ENCODE data around the gene RPS6KA6.
"Not testable (repeated sequence)": the region's sequence is repeated elsewhere in the genome, so short reads cannot be mapped to it uniquely, and the experiment has no call there.

Gene RPS6KA6

DNA sequence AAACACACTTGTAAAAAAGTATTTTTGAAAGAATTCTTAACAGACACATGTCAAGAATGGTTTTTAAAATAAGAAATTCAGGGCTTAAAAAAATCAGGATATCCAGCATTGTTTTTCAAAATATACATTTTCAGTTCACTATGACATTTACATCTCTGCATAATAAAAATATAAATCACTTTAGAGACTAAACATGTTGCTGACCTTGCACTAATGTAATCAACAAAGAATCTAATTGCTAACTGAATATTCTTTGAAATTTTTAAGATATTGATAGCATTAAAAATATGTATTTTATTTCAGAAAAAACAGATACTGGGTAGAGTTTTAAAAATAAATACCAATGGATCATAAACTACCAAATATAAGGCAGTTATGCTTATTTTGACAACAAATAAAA lies 26.4 kb downstream of the RPS6KA6 start:
- DNase-seq, result no peak

DNA sequence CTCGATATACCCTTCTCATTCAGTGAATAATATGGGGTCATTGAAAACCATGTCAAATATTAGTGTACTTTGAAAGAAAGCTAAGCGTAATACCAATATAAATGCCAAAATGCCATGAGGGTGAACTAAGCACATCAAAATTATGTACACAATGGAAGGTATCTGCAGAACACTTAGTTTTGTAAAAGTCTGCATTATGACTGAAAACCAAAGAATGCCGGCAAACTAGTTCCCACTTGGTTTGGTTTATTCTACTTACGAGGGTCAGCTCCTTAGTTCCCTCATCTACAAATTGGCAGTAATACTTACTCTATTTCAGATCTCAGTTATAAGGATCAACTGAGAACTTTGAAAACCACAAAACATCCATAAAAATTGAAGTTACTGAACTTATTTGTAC lies 27.3 kb downstream of the RPS6KA6 start:
- no peak for DNase-seq

DNA sequence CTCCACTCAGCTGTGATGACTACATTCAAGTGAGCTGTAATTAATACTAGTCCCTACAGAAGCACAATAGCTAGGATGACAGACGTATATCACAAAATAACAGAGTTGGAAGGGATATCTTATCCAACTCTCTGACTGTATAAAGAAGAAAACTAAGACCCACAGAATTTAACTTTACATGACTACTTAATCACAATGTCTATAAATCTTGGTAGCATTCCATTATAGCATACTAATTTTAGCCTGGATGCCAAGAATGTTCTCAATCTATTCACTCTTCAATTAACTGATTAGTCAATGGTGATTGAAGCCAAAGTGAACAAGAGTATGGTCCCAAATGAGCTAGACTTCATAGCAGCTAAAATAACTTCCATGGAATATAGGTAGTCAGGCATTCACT lies 31.2 kb downstream of the RPS6KA6 start:
- no peak for DNase-seq

DNA sequence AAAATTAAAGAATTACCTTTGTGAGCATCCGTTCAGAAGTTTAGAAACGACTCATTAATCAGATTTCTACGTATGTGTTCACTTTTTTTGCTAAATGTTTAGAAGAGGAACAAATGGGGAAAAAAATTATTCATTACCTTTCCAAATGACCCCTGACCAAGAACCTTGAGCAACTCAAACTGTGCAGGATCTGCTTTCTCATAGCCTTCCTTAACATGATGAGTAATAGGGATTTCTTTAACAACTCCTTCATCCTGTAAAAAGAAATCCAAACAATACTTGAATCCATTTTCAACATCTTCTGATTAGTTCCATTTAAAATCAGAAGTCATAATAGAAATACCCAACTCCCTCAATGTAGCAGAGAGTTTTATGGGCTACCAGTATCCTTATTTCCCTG lies 32.1 kb downstream of the RPS6KA6 start:
- DNase-seq, result no peak

DNA sequence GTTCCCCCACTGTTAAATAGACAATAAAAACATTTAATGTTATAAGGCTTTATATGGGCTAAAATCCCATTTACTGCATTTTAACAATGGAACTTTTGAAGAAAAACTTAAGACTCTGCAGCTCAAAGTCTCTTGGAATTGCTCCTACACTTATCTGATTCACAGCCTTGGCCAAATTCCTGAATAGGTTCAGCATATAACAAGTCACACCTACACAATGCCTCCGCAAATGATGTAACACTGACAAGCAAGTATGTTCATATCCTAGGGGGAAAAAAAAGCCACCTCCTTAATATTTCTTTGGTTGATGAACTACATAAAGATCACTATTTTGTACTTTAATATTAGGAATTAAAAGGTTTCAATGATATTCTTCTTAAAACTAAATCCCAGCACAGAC lies 34.5 kb downstream of the RPS6KA6 start:
- no peak for DNase-seq

DNA sequence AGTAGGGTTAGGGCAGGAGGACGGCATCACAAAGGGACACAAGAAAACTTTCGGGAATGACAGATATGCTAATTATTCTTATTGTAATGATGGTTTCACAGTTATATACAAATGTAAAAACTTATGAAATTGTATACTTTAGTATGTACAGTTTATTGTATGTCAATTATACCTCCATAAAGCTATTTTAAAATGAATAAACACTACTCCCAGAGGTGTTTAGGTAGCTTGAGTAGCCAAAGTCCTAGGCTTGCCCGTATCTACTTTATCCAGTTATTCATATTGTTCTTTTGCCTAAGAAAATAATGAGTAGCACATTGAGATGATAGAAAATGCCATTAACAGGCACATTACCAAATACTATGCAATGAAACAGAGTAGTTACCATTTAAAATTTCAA lies 43.0 kb downstream of the RPS6KA6 start:
- DNase-seq, result no peak

DNA sequence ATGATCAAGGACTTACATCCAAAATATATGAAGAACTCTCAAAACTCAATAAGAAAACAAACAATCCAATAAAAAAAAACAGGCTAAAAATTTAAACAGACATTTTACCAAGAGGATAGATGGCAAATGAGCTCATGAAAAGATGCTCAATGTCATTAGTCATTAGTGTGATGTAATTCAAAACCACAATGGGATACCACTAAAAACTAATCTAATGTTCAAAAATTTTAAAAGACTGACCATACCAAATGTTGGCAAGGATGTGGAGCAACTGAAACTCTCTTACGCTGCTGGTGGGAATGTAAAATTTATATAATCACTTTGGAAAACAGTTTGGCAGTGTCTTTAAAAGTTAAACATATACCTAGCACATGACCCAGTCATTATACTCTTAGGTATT lies 43.7 kb downstream of the RPS6KA6 start:
- no peak for DNase-seq

DNA sequence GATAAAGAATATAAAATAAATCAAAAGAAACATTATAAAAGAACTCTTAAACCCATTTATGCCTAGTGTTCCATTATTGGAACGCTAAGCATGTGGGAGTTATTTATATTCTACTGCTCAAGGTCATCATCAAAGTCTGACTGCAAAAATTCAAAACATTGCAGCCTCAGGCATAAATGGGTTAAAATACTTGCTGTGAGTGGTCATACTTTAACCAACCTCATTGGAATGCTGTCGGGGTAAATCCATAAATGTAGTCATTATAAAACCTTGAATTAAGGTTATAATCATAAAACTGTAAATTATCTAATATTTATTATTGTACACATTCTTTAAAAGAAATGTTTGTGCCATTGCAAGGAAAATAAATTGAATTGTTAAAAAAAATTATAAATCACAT lies 55.0 kb downstream of the RPS6KA6 start:
- no peak for DNase-seq

DNA sequence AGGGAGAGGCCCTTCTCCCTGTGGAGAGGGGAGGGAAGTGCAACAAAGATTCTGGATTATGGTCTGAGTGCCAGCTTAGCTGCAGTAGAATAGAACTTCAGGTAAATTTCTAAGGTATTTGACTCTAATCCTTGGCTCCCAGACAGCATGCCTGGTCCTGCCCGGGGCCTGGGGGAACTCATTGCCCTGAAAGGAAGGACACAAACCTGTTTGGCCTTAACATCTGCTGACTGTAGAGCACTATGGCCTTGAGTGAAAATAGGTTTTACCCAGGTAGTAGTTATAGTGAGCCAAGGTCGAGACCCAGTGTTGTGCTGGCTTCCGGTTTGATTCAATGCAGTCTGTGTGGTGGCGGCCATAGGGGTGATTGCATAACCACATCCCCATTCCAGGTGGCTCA lies 64.4 kb downstream of the RPS6KA6 start:
- no peak for DNase-seq

DNA sequence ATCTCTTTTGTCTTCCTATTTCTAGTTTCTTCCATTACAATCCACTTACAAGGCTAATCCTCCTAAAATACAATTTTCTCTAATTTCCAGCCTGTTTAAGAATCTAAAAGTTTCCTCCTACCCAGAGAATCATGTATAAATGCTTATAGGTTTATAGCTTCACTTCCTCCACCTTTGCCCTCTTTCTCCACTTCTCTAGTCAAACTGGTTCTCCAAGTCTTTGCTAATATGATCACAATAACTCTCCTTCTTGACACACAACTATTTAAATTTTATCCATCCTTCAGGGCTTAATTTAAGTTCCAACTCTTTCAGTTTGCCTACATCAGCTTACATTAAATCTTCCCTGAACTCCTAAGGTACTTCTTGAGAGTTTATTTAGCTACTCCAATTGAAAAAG lies 69.2 kb downstream of the RPS6KA6 start:
- no peak for DNase-seq

DNA sequence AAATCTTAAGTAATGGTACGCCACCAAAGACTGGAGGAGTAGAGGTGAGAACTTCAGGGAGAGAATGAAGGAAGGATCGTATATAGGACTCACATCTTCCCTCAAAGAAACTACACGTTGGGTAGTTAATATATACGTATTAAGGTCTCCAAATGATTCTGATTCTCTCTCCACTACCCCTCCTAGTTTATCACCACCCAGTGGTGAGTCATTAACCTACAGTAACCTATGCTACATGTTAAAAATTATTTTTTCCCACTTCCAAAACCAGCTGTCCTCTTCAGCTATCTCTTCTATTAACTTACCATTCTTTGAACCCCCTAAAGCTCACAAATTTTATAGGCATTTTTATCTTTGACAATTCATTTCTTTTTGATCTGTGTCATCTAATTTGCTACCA lies 69.7 kb downstream of the RPS6KA6 start:
- no peak for DNase-seq

DNA sequence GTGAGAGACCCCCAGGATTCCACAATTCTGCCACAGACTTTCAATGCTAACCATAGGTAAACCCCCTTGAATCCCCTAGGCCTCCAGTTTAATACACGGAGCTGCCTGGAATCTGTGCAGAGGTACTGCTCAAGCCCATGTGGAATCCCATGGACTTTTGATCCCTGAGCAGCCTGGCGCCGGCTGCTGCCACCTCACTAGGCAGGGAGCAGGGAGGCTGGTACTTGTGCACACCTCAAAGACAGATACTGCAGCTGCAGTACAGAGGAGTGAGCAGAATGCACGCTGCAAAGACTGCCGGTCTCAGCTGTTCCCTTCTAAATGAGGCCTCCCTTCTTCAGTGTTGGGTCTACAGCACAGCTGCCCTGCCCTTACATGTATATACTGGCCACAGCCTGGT lies 79.4 kb downstream of the RPS6KA6 start:
- no peak for DNase-seq

DNA sequence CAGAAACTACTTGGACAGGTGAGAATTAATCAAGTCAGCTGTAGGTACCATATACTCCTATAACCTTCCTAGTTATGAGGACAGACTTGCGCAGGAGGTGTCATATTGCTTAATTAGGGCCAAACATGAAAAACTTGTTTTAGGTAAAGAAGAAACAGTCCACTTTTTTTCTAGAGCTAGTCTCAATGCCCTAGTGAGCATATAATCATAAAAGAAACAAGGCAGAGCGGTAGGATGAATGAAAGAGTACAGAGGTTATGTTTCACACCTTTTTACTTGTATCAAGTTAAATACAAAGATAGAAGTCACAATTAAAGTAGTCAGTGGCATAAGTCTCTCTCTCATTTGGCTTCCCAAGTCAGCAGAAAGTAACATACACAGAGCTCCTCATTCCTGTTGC lies 88.9 kb downstream of the RPS6KA6 start:
- no peak for DNase-seq

DNA sequence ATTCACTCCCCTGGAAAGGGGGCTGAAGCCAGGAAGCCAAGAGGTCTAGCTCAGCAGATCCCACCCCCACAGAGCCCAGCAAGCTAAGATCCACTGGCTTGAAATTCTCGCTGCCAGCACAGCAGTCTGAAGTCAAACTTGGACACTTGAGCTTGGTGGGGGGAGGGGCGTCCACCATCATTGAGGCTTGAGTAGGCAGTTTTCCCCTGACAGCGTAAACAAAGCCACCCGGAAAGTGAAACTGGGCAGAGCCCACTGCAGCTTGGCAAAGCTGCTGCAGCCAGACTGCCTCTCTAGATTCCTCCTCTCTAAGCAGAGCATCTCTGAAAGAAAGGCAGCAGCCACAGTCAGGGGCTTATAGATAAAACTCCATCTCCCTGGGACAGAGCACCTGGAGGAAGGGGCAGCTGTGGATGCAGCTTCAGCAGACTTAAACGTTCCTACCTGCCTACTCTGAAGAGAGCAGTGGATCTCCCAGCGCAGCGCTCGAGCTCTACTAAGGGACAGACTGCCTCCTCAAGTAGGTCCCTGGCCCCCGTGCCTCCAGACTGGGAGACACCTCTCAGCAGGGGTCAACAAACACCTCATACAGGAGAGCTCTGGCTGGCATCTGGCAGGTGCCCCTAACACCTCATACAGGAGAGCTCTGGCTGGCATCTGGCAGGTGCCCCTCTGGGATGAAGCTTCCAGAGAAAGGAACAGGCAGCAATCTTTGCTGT lies 108.4 kb downstream of the RPS6KA6 start:
- not testable (repeated sequence) for DNase-seq

DNA sequence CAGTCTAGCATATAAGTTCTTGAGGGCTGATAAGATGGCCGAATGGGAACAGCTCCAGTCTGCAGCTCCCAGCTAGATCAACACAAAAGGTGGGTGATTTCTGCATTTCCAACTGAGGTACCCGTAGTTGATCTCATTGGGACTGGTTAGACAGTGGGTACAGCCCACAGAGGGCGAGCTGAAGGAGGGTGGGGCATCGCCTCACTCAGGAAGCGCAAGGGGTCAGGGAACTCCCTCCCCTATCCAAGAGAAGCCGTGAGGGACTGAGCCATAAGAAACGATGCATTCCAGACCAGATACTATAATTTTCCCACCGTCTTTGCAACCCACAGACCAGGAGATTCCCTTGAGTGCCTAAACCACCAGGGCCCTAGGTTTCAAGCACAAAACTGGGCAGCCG lies 109.0 kb downstream of the RPS6KA6 start:
- DNase-seq, result no peak

DNA sequence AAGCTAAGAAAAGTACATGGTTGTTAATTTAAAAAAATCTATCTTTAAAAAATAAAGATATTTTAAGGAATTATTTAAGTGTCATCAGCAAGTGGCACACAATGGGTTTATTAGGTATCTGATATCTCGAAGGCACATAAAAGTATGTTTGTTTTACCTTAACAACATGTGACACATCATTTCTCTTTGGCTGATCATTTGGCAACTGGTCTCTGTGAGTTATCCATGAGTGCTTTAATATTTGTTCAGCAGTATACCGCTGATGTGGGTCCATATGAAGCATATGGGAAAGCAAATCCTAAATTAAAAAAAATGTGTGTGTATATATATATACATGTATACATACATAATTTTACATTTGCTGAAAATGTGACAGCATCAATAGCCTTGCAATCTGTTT lies 123.2 kb downstream of the RPS6KA6 start:
- DNase-seq, result no peak

DNA sequence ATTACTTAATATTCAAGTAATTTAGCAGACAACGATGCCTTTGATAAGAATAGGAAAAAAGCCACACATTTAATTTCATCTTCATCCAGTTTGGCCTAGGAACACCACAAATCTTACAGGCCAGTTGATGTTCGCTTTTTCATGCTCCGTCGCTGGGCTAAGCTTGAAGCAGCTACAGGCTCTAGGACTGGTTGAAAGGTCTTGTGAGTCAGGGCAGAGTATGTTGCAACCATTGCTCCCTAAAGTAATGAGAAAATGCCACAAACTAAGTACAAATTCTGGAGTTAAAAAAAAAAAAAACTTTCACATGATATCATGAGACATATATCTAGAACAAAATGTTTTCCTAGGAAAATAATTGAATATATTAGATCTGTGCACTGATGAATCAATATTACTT lies 123.8 kb downstream of the RPS6KA6 start:
- DNase-seq, result no peak

DNA sequence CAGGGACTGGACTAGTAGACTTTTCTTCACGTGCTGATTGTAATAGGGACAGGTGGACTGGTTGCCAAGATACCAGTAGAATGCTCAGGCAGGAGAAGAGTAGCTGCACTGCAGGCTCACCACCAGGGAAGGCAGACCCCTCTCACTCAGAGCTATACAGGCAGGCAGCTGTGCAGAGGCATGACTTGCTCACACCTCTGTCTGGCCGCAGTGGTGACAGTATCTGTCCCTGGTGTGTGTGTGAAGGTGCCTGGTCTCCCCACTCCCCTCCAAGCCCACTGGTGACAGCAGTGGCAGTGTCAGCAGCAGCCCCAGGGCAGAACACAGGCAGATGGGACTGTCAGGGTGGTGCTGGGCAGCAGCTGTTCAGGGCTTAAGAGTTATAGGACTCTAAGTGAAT lies 140.7 kb downstream of the RPS6KA6 start:
- no peak for DNase-seq

DNA sequence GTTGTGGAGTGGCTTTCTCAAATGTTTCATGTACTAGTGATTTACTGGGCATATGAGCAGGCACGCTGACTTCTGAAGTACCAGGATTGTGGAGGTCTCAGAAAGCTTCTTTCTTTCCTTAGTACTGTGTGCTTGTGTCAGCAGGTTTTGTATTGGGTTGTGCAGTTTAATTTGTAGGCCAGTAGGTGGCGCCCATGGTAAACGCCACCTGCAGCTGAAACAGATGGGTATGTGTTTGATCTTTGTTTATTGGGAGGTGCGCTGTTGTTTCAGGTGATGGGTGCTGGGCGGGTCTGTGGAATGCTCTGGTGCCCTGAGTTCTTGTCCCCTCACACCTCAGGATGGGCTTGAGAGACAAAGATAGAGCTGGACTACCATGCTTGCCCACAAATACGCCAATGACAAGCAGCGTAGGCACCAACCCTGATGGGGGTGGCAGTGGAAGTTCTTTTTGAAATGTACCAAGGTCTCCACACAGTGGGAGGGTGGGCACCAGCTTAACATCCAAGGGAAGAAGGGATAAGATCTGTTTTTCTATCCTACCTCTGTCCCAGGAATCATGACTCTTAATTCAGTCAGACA lies 141.5 kb downstream of the RPS6KA6 start:
- no peak for DNase-seq

DNA sequence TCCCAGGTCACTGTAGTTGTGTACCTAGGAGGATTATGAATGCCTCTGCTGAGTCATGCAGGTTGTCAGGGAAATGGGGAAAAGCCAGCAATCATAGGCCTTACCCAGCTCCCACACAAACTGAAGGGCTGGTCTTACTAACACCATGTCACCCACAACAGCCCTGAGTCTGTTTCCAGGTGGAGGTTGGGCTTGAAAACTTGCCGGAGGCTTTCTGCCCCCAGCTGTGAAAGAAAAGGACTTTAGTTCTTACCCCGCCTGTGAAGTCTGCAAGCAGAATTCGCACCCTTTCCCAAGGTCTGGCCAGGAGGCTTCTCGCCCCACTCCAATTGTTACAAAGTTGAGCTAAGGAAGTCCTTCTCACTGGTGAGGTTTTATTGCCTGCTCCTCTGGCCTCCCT lies 143.9 kb downstream of the RPS6KA6 start:
- no peak for DNase-seq

Data from KG1 (cell line).